Erythroblast (primary cell): Measurements from ENCODE around the gene KIRREL3.

Source experiments
- GATA1 ChIP-seq: IDR thresholded peaks from 2 replicates; pipeline ENCODE4 v1.6.1; 2011; ENCODE audit warnings: low read depth, mild to moderate bottlenecking, control low read depth, low read length, moderate library complexity
- POLR2A ChIP-seq: IDR thresholded peaks from 2 replicates; pipeline ENCODE4 v1.6.1; 2011; ENCODE audit warnings: mild to moderate bottlenecking, low read length

DNA sequence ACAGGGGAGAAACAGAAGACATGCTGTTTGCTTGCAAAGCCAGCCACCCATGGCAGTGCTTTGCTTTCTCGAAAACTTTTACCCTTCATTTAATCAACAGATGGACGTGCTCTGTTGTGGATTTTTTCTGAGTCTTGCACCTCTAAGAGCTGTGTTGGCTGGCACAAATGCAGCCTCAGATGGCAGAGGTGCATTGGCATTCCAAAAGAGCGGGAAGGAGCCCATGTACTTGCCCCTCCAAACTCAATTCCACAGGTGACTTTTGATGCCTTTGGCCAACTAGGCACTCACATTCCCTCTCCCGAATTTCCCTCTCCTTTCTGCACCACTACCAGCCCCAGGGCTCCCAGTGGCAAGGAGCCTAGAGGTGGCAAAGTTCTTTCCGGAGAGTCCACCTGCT, 1.2 kb downstream of the KIRREL3 start:
- no peak for TF ChIP-seq POLR2A
- TF ChIP-seq GATA1: no peak
